HPDE6-E6E7 (cell line): ENCODE data around the gene GALNT13.

ENCODE experiments used
- DNase-seq: peaks from one replicate; pipeline ENCODE4 v3.0.0; 2011; ENCODE audit warnings: missing footprints; ENCODE audit errors: extremely low spot score

GALNT13 gene

DNA sequence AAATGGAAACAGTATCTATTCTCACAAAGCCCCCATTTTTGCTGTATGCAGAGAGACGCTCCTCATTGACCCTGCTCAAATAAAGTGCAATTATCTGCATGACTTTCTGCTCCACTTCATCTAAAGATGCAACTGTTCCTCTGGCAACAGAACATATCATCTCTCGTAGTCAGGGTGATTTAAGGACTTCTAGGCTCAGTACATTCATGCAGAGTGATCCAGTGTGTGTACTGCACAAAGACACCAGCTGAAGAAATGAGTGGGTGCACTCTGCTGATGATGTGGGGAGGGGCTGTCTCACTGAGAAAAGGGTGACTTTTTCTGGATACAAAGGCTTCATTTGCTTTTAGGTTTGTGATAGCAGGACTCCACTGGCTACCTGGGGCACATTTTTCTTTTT, 355.2 kb downstream of the GALNT13 start:
- no peak for DNase-seq

DNA sequence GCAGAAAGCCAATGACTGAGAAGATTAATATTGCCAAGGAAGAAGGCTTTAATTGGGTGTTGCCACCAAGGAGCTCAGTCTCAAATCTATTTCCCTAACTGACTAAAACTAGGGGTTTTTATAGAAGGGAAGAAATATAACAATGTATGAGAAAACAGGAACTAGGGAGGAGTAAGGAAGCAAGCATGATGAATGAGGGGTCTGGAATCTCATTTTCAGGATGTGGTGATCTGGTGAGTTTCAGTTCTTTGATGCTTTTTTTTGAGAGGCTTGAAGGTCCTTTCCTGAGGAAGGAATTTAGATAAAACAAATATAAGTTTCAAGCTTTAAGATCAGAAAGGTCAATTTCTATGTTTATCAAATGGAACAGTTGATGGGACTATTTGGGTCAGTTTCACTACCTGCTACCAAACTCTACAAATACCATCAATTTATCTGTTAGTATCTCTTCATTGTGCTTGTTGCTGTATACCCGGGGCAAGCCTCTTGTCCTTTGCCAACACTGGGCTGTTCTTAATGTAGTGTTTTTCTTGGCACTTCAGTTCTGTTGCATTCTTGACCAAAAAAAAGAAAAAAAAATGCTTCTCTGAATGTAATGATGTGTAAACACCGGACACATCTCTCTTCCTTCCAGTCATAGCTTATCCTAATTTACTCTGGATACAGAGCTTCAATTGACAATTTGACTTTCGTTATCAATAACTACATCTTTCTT, 357.0 kb downstream of the GALNT13 start:
- DNase-seq: no peak

DNA sequence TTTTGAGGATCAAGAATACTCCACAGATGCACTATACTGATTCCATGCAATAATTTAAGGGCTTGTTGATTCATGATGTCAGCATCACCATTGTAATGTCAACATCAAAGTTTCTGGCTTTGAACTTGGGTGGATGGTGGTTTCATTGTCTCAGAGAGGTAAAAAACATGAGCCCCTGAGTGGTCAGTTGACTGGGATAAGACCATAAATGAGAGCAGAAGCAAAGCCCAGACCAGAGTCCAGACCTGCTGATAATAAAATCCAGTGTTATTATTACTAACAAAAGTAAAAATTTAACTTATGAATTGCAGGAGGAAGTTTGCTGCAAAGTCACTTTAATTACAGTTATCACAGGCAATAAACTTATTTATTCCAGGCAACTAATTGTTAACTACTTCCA, 358.2 kb downstream of the GALNT13 start:
- no peak for DNase-seq

DNA sequence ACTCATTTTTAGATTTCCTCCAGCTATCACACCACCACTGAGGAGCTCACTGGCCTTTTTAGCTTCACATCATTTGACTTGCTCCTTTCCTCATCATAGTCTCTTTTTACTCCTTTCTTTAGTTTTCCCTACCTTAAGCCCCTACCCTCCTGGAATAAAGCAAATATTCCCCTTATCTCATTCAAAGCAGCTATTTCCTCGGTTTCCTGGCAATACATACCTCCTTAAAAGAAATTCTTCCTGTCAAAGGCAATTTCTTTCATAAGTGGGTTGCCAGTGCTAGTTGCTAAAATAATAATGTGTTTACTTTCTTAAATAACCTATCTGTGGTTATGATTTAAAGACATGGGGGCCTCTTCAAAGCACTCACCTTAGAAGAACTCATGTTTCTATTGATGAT, 359.3 kb downstream of the GALNT13 start:
- no peak for DNase-seq

DNA sequence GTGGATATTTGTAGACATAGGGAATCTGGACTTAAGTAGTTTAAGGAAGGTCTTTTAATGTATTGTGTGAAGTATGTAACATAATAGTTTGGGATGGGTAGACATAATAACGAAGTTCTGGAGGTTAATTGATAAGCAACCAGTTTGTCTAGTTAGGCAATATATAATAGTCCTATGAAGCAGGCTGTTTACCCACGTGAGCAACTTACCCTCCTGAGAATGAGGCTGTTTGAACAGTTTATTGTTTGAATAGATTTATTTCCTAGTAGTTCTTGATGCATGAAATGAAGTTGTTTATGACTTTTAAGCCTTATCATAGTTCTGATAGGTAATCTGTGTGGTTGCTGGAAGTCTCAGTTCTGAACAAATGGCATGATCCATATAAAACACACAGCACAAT, 361.5 kb downstream of the GALNT13 start:
- no peak for DNase-seq

DNA sequence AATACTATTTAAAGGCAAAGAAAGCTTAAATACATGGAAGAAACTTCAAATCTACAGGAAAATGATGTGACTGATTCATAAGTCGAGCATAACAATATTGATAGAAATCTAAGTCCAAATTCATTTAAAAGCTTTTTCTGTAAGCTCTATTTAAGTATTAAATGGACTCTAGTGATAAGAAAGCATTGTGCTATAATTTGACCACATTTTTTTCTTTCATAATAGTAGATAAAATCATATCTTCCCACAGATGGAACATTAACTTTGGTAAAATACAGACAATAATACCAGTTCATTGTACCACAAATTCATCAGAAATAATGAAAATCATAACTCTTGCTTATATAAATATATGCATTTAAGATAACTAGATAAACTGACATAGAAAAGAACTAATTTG, 366.5 kb downstream of the GALNT13 start:
- no peak for DNase-seq

DNA sequence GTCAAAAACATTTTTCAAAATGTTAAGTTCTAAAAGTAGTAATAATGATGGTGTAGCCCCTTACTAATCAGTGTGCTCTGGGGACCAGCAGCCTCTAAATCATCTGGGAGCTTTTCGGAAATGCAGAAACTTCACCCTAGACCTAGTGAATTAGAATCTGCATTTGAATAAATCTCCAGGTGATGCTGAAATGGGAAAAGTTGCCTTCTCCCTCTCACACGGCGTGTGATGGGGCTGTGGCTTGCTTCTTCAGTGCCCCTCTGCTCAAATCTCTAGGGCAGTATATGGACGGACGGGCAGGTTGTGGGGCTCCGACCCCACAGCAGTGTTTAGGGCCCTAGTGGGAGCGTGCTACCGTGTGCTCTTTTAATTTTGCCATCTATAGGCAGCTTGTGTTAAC, 368.6 kb downstream of the GALNT13 start:
- no peak for DNase-seq

DNA sequence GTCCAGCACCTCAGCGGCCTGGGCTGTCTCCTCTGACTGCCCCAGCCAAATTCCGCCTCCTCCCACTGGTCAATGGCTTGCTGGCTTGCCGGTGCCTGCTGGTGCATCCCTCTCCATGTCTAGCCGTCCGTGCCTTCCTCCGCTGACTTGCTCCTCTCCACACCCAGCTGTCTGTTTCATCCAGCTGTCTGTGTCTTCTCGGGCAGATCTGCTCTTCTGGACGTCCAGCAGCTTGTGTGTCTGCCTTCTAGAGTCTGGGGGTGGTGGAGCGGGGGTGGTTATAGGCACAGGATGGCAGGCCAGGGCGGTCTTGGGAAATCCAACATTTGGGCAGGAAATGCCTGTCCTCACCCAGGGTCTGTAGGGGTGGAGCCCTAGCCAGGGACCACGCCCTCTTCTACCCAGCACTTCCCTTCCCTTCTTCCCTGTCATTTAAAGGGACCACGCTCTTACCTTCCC, 369.2 kb downstream of the GALNT13 start:
- no peak for DNase-seq

DNA sequence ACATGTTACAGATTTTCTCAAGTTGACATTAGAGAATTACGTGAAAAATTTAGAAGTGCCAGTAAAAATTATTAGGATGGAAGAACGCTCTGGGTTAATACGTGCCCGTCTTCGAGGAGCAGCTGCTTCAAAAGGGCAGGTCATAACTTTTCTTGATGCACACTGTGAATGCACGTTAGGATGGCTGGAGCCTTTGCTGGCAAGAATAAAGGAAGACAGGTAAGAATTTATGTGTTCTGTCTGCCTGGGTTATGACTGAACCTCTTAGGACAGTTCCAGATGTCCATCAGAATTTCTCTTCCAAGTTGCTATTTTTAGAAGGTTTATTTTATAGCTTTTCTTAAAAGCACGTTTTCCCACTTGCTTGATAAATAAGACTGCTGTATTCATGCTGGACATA, 371.0 kb downstream of the GALNT13 start:
- DNase-seq: no peak

DNA sequence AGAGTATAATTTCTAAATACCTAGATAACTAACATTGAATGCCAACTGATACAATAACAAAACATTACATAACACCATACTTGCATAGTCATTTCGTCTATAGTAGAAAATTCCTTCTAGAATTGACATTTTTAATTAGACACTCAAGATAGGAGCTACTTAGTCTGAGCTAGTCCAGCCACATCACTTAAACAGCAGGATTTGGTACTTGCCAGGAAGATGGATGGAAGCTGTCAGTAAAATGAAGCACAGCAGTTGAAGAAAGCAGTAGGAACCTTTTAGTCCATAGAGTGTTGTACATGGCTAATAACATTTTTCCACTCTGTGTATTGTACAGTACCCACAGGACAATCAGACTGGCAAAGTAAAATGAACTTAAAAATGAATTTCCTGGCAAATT, 372.0 kb downstream of the GALNT13 start:
- DNase-seq: no peak

DNA sequence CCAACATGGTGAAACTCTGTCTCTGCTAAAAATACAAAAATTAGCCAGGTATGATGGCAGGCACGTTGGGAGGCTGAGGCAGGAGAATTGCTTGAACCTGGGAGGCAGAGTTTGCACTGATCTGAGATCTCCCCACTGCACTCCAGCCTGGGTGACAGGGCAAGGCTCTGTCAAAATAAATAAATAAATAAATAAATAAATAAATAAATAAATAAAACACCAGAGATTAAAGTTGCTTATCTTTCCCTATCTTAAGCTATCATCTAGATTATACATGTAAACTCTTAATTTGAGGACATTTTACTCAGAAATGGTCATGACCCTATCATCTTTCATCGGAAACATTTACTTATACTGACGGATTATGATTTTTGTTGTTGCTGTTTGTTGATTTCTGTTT, 373.2 kb downstream of the GALNT13 start:
- DNase-seq: no peak

DNA sequence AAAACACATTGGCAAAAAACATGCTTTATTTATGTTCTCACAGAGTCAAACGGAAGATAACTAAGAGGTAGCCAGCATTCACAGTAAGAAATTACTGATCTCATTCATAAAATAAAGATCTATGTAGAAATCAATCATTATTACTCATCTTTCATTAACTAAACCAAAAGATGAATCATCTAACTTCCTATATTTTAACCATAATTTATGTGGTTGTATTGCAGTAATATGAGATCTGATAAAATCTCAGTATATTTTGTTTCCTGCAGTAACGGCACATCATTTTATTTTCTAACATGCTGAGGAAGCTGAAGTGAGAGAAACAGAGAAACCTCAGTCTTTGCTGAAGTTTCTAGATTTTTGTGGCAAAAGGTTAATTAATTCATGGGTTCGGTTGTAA, 375.8 kb downstream of the GALNT13 start:
- no peak for DNase-seq

DNA sequence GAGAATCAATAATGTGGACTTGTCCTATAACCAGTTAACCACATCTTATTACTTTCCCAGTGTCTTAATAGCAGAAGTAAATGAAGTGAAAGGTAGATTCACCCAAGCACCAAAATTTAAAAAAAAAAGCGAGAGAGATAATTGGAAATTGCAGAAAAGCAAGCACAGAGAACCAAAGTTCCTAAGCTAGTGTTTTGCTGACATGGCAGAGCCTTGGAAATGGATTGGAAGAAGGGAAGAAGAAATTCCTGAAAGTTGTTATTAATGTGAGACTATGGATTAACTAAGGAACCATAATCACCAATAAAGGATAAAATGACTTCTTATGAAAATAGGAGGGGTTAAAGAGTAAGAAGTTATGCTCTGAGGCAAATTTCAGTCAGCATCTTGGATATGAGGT, 384.4 kb downstream of the GALNT13 start:
- no peak for DNase-seq

DNA sequence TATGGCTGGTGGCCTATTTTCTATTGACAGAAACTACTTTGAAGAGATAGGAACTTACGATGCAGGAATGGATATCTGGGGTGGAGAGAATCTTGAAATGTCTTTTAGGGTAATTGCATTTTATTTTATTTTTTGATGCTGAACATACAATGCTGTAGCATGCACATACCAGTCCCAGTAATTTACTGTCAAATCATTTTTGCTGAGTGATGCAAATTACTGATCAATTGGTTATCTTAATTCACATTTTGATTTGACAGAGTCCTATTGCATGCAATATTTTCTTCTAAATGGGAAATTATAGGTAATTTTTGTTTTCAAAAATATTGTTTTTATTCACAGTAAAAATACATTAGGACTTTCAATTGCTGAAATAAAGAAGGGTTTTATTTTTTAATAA, 387.3 kb downstream of the GALNT13 start:
- no peak for DNase-seq

DNA sequence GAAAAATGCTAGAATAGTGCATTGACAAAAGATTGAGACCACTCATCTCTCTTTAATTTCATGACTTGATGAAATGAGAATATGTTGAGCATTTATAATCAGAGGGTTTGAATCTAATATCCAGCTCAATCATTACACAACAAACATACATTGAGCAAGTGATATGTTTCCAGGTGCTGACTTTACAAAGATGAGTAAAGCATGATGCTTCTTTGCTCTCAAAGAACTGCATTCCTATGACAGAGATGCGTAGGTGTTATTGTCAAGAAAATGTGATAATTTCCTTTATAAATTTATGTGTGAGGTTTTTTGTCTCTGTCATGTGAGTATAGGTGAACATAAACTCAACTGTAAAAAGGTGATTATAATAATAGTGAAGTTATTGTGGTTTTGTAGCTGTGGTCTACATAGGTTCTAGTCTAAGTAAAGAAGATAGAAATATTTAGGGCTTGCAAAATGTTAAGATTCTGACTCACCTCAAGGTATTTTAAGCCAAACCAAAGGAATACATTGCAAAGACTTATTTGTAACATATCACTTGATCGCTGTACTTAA, 389.8 kb downstream of the GALNT13 start:
- peak; percentile 45 for DNase-seq

DNA sequence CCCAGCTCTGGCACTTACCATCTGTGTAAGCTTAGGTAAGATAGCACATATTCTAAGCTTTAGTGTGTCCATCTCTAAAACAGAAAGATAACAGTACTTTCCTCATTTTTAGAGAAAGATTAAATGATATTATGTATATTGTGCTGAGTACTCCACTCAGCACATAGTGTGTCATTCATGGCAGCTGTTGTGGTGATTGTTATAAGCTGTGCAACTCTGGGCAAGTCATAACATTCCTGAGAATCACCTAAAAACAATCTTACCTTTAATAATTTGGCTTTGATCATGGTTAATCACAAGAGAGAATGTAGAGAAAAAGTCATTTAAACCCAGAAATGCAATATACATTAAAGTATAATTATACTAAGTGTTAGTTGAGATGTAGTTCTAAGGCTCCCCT, 391.5 kb downstream of the GALNT13 start:
- DNase-seq: no peak

DNA sequence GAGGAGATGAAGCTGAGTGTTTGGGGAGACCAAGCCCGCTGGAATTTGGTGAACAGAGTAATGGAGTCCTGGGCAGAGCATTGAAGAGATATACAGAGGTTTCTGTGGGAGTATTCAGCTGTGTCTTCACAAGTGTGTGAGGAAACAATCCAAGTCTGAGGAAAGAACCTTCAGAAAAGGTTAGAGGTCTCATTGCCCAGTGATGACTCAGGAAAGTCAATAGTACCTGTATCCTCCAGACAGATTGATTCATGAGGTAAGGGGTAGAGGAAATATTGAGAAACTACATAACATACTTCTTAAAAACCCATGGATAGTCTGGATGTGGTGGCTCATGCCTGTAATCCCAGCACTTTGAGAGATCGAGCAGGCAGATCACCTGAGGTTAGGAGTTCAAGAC, 392.3 kb downstream of the GALNT13 start:
- peak; percentile 73 for DNase-seq

DNA sequence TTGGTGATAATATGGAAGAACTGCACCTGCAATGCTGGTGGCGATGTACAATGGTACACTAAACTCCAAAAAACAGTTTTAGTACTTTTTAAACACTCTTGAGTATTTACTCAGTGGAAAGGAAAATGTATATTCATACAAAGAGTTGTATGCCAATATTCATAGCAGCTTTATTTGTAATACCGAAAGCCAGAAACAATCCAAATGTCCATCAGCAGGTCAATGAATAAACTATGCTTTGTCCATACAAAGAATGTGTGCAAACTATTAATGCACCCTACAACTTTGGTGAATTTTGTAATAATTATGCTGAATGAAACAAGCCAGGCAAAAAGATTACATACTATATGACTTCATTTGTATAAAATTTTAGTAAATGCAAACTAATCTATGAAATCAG, 396.3 kb downstream of the GALNT13 start:
- DNase-seq: no peak

DNA sequence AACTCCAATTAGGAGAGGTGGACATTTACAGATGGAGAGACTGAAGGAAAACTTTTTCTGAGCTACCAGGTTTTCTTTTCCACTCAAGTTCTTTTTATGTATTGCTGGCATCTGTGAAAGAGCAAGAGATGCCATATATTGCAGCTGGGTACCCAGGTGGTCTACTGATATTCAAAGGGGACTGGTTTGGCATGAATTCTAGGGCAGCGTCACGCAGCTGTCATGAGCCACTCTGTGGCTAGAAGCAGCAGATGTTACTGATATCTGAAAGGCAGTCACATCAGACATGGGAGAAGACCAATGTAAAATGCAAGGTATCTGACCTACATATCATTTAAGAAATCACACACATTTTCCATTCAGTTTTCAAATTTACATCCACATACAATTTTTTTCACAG, 408.8 kb downstream of the GALNT13 start:
- DNase-seq: no peak

DNA sequence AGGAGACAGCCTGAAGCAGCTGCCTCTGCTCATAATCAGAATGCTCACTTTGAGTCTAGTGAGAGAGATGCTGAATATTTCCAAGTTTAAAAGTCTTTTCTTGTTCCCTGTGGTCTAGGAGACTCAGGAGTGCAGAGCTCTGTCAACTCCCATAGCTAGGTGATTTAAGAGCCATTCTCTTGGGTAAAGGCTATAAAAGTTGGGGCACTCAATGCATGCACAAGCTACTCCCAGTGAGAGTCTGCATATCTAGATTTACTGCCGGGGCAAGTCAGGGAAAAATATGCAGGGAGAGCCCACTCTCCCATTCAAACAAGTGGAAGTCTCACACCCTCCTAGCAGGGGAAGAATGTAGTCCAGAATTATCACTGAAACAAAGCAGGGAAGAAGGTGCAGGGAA, 418.1 kb downstream of the GALNT13 start:
- DNase-seq: no peak

DNA sequence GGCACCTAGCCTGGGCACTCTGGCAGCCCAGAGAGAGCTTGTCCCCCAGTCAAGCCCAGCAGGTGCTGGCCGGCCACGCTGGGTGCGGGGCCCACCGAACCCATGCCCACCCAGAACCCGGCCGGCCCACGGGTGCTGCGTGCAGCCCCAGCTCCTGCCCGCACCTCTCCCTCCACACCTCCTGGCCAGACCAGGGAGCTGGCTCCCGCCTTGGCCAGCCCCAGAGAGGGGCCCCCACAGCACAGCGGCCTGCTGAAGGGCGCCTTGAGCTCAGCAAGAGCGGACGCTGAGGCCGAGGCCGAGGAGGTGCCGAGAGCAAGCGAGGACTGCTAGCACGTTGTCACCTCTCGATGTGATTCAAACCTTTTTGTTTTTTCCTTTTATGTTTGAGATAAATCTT, 419.8 kb downstream of the GALNT13 start:
- no peak for DNase-seq

DNA sequence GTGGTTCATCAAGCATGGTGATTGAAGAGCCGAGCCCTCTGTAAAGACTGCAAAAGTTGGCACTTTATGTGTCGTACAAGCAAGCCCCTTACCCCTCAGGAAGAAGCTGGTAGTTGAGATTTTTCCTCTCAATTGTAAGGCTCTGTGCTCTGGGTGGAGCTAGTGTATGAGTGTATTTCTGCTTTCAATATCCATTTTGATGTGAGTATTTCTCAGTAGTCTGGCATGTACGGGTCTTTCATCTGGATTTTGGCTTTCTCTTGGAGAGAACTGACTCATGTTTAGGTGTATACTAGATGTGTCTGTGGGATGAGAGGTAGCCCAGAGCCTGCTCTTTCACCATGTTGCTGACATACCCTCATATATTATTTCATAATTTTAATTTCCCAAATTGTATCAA, 420.2 kb downstream of the GALNT13 start:
- DNase-seq: no peak

DNA sequence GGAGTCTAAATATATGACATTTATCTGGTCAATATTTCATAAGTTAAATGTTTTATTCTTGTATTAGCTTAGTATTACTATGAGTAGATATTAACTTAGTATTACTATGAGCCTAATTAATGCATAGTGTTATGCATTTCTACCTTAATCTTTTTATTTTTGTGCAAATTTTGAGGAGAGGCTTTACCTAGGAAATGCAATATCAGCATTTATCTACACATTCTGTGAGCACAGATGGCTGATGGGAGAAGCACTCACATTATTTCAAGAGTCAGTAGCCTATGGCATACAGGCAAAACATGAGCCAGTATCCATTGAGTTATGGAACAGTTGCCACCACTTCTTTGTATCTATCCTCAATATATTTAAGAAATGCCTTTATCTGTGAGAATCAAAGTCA, 422.1 kb downstream of the GALNT13 start:
- no peak for DNase-seq
